K562 (cell line): ENCODE data around the gene FYB1. TPM values are rescaled to one million over a fixed set of nuclear protein-coding genes. Genes with fewer than 3 reads are reported as not detected.

Source experiments
- BCOR ChIP-seq: fragments of 450-650 bp; IDR thresholded peaks from 2 replicates; pipeline ENCODE4 v1.6.1; 2016
- CEBPB ChIP-seq: fragments of 450-650 bp; IDR thresholded peaks from 2 replicates; pipeline ENCODE4 v1.6.1; 2016; ENCODE audit warnings: missing genetic modification characterization, missing compliant biosample characterization
- GATAD2A ChIP-seq: fragments of 450-650 bp; IDR thresholded peaks from 2 replicates; pipeline ENCODE4 v1.6.1; 2017
- JUNB ChIP-seq: fragments of 450-650 bp; formaldehyde crosslinking; conservative IDR thresholded peaks from 2 replicates; pipeline ENCODE4 v1.4.0; 2020; ENCODE audit warnings: mild to moderate bottlenecking
- MYC ChIP-seq, 2 experiments: fragments of 250-450 bp in 1 of 2; sonication (Bioruptor Pico) in 1 of 2; IDR thresholded peaks; 2 replicates each; pipeline versions ENCODE4 v1.5.1 to v1.6.1; 2012 to 2021; ENCODE audit warnings: low read depth in 2 of 2, borderline replicate concordance in 1 of 2, improper control_type of control experiment in 1 of 2, low read length in 1 of 2, mild to moderate bottlenecking in 1 of 2, moderate library complexity in 1 of 2
- PPARD ChIP-seq: fragments of 250-450 bp; sonication (Bioruptor Pico); IDR thresholded peaks from 2 replicates; pipeline ENCODE4 v1.8.0; 2022; ENCODE audit warnings: inconsistent platforms, mild to moderate bottlenecking, moderate library complexity
- PTTG1 ChIP-seq: fragments of 450-650 bp; IDR thresholded peaks from 2 replicates; pipeline ENCODE4 v1.6.1; 2016; ENCODE audit warnings: low read depth, mild to moderate bottlenecking, missing genetic modification characterization, missing compliant biosample characterization
- RBM15 ChIP-seq: fragments of 200-400 bp; formaldehyde crosslinking; IDR thresholded peaks from 2 replicates; pipeline ENCODE4 v1.6.1; 2018; ENCODE audit warnings: mild to moderate bottlenecking, low read length, moderate library complexity; ENCODE audit not compliant: insufficient read depth
- RBM25 ChIP-seq: fragments of 200-400 bp; formaldehyde crosslinking; IDR thresholded peaks from 2 replicates; pipeline ENCODE4 v1.6.1; 2018; ENCODE audit warnings: low read length, low read depth, moderate library complexity; ENCODE audit not compliant: severe bottlenecking
- THRAP3 ChIP-seq: fragments of 450-650 bp; IDR thresholded peaks from 2 replicates; pipeline ENCODE4 v1.6.1; 2016; ENCODE audit warnings: mild to moderate bottlenecking, inconsistent platforms, borderline replicate concordance
- YBX1 ChIP-seq: fragments of 450-650 bp; IDR thresholded peaks from 2 replicates; pipeline ENCODE4 v1.7.1; 2016; ENCODE audit warnings: mild to moderate bottlenecking
- ZBTB11 ChIP-seq, 3 experiments: fragments of 200-800 bp in 1 of 3; fragments of 250-450 bp in 1 of 3; fragments of 450-650 bp in 1 of 3; sonication (Bioruptor Pico) in 1 of 3; sonication (Bioruptor generic) in 1 of 3; formaldehyde crosslinking in 1 of 3; IDR thresholded peaks; 2 replicates each; pipeline versions ENCODE4 v1.6.1 to v1.8.0; 2016 to 2022; ENCODE audit warnings: mild to moderate bottlenecking in 2 of 3, missing genetic modification characterization in 2 of 3, missing compliant biosample characterization in 1 of 3, moderate library complexity in 1 of 3
- ZNF274 ChIP-seq: IDR thresholded peaks from 2 replicates; pipeline ENCODE4 v1.6.1; 2011; ENCODE audit warnings: low read depth, mild to moderate bottlenecking, low read length, moderate library complexity, borderline replicate concordance
- ZNF449 ChIP-seq: fragments of 250-450 bp; sonication (Bioruptor Pico); IDR thresholded peaks from 2 replicates; pipeline ENCODE4 v1.8.0; 2022; ENCODE audit warnings: moderate library complexity, mild to moderate bottlenecking, inconsistent platforms
- polyA plus RNA-seq, 8 experiments: library from polyadenylated mRNA; depleted of rRNA in 4 of 8; stranded (reverse) in 5 of 8; unstranded in 3 of 8; fragments of >200 nt; fragmentation: Nextera tagmentation in 2 of 8; fragmentation: Illumina TruSeq in 1 of 8; extraction: Ambion mirVana in 2 of 8; extraction: Trizol in 1 of 8; gene quantifications; 2 replicates each; pipeline versions ENCODE4 v1.2.1 to v1.2.3, GENCODE V29; 2011 to 2014; ENCODE audit warnings: inconsistent platforms in 1 of 8, missing spikeins in 1 of 8
- total RNA-seq, 7 experiments: library from RNA; depleted of rRNA in 6 of 7; stranded (reverse); fragments of >200 nt in 6 of 7; fragmentation: Illumina TruSeq in 2 of 7; extraction: Trizol in 2 of 7; gene quantifications; 2 replicates each; pipeline versions ENCODE4 v1.2.1 to v1.2.3, GENCODE V29; 2011 to 2021; ENCODE audit warnings: low replicate concordance in 1 of 7
- TF ChIP-seq, protein P1 (sequence below): fragments of 450-650 bp; IDR thresholded peaks from 2 replicates; pipeline ENCODE4 v1.6.1; 2016; ENCODE audit warnings: mild to moderate bottlenecking
- TF ChIP-seq, protein P2 (sequence below), 2 experiments: IDR thresholded peaks; 2 replicates each; pipeline ENCODE4 v1.6.1; 2012; ENCODE audit warnings: improper control_type of control experiment in 2 of 2, low read depth in 2 of 2, low read length in 2 of 2, borderline replicate concordance in 1 of 2

FYB1 gene
- total and polyA plus RNA-seq, 9 of the 15 experiments (the other 6 are each of a cell fraction or from before 2014, with no cell fraction given): 4.7 to 31.5 (median 9.7) TPM

DNA sequence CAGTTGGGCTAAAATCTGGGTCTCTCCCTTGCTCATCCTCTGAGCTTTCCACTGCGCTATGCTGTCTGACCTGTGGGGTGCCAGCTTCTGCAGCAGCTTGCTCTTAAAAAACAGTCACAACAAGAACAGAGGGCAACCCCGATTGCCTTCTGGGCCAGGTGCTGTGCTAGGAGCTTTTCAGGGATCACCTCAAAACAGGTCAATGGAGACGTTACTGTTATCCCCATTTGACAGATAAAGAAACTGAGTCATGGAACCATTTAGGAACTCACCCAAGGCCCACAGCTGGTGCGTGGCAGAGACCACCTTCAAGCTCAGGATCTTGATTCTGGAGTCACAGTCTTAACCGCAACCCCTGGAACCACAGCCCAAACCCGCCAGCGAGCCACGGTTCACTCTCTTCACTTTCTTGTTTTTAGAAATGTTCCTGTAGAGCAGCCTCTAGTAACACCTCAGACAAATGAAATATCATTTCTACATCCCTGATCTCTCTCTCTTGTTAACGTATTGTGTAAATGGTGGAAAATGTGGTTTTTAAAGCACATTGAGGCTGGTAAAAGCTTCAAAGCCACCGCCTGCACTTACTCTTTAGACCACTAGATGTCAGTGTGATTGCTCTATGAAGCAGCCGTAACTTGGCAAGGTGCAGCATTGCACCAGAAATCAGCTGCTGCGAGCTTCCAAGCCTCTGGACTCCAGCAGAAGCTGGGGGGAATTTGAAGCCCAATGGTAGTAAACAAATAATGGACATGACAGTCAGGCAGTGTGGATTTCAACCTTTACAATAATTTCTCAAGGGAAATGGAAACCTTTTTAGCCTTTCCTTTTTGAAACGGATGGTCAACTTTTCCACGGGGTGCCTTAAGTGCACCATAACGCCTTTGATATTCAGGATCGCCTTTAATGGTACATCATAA is 1.7 kb downstream of the FYB1 start (continued):
- TF ChIP-seq, protein P1, sequence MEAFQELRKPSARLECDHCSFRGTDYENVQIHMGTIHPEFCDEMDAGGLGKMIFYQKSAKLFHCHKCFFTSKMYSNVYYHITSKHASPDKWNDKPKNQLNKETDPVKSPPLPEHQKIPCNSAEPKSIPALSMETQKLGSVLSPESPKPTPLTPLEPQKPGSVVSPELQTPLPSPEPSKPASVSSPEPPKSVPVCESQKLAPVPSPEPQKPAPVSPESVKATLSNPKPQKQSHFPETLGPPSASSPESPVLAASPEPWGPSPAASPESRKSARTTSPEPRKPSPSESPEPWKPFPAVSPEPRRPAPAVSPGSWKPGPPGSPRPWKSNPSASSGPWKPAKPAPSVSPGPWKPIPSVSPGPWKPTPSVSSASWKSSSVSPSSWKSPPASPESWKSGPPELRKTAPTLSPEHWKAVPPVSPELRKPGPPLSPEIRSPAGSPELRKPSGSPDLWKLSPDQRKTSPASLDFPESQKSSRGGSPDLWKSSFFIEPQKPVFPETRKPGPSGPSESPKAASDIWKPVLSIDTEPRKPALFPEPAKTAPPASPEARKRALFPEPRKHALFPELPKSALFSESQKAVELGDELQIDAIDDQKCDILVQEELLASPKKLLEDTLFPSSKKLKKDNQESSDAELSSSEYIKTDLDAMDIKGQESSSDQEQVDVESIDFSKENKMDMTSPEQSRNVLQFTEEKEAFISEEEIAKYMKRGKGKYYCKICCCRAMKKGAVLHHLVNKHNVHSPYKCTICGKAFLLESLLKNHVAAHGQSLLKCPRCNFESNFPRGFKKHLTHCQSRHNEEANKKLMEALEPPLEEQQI: no peak
- TF ChIP-seq YBX1 (no peak), ZBTB11 (CRISPR knock-in tag; IDR thresholded peaks at IDR 0.05) (no peak), ZNF449 (CRISPR knock-in tag) (no peak), RBM25 (no peak), RBM15 (no peak), CEBPB (tag) (peak; percentile 79), MYC (IDR thresholded peaks at IDR 0.05; ENCODE audit: low read depth, low read length) (0 out of 2 replicates have a peak, but pooled peaks have one; percentile 44), MYC (CRISPR knock-in tag; IDR thresholded peaks at IDR 0.05; ENCODE audit: borderline replicate concordance, low read depth) (no peak), PTTG1 (tag) (no peak), ZNF274 (no peak), JUNB (CRISPR knock-in tag) (no peak), THRAP3 (no peak), PPARD (CRISPR knock-in tag) (no peak), BCOR (no peak), GATAD2A (0 out of 2 replicates have a peak, but pooled peaks have one; percentile 70)
- TF ChIP-seq, protein P2, sequence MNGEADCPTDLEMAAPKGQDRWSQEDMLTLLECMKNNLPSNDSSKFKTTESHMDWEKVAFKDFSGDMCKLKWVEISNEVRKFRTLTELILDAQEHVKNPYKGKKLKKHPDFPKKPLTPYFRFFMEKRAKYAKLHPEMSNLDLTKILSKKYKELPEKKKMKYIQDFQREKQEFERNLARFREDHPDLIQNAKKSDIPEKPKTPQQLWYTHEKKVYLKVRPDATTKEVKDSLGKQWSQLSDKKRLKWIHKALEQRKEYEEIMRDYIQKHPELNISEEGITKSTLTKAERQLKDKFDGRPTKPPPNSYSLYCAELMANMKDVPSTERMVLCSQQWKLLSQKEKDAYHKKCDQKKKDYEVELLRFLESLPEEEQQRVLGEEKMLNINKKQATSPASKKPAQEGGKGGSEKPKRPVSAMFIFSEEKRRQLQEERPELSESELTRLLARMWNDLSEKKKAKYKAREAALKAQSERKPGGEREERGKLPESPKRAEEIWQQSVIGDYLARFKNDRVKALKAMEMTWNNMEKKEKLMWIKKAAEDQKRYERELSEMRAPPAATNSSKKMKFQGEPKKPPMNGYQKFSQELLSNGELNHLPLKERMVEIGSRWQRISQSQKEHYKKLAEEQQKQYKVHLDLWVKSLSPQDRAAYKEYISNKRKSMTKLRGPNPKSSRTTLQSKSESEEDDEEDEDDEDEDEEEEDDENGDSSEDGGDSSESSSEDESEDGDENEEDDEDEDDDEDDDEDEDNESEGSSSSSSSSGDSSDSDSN (IDR thresholded peaks at IDR 0.05; ENCODE audit: borderline replicate concordance in 1 of 2, low read depth in 2 of 2, low read length in 2 of 2): 0 out of 4 replicates have a peak, but pooled peaks of 1 of the 2 experiments have one; percentile 26
